Measurements from ENCODE around the gene ITGA6. TPM values are rescaled to one million over a fixed set of nuclear protein-coding genes. Genes with fewer than 3 reads are reported as not detected.

Gene ITGA6
- total RNA-seq, 1 experiment from 2014 or later: 181 TPM

GRCh38 chr2:172513935-172514586, 86.7 kb downstream of the ITGA6 start:
- Histone ChIP-seq H3K4me3 (ENCODE audit: low read length) (no peak overlapping the region), H4K20me1 (ENCODE audit: low read length) (no peaks in the 10 kb centered on the region), H3K36me3 (ENCODE audit: low read depth, low read length) (peaks cover 18% of the 10 kb centered on the region), H3K4me1 (ENCODE audit: insufficient read depth, low read length) (no peaks in the 10 kb centered on the region), H3K79me2 (ENCODE audit: low read length) (no peaks in the 10 kb centered on the region), H3K27ac (ENCODE audit: low read length) (no peak overlapping the region), H3K4me2 (ENCODE audit: low read length) (no peak overlapping the region), H3K9ac (ENCODE audit: low read length) (no peak overlapping the region), H3K9me2 (replicated peaks; ENCODE audit: low read length) (no peaks in the 10 kb centered on the region), H3K27me3 (ENCODE audit: low read length) (no peaks in the 10 kb centered on the region), H3F3A (ENCODE audit: low read length, unreplicated experiment) (no peaks in the 10 kb centered on the region), H2AFZ (ENCODE audit: low read length) (no peak overlapping the region), H3K9me3 (ENCODE audit: low read length) (peaks cover 14% of the 10 kb centered on the region; the same call in 1 of the 2 replicates)
- ChIA-PET CTCF (no interaction called here), POLR2A (ENCODE audit: unreplicated experiment) (no interaction called here)
- BruUV-seq (replicated peaks): no TSS peak
- DNase-seq (no peak), ATAC-seq (no peak)
- TF ChIP-seq CTCF (conservative IDR thresholded peaks at IDR 0.05; ENCODE audit: low read depth, low read length): no peak
- no peak for TF ChIP-seq EZH2 (IDR thresholded peaks at IDR 0.05; ENCODE audit: low read length, unreplicated experiment)
- intact Hi-C loops (cut with micrococcal nuclease): loop anchor here (5.0 kb wide), 1 partner anchor 33 kb away; no protein-coding TSS in a partner anchor

DNA sequence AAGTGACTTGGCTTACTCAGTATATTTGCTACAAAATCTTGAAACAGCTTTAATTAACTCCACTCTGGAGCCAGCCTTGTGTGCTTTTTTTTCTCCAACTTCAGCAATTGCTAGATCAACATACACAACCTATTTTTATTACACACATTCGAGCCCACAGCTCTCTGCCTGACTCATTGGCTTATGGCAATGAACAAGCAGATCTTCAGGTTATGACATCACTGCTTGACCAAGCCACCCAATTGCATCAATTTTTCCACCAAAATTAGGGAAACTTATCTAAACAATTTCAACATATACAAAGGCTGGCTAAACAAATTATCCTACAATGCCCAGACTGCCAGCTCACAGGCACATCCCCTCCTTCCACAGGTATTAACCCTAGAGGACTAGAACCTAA, 88.9 kb downstream of the ITGA6 start:
- Histone ChIP-seq H3K27me3 (ENCODE audit: low read length) (no peaks in the 10 kb centered on the region), H3K4me1 (ENCODE audit: insufficient read depth, low read length) (no peaks in the 10 kb centered on the region), H2AFZ (ENCODE audit: low read length) (no peak overlapping the region), H3K36me3 (ENCODE audit: low read depth, low read length) (peaks cover 18% of the 10 kb centered on the region), H3K9me3 (ENCODE audit: low read length) (peaks cover 14% of the 10 kb centered on the region; the same call in 1 of the 2 replicates), H4K20me1 (ENCODE audit: low read length) (no peaks in the 10 kb centered on the region), H3K27ac (ENCODE audit: low read length) (no peak overlapping the region), H3K79me2 (ENCODE audit: low read length) (no peaks in the 10 kb centered on the region), H3K9me2 (replicated peaks; ENCODE audit: low read length) (no peaks in the 10 kb centered on the region), H3K9ac (ENCODE audit: low read length) (no peak overlapping the region), H3F3A (ENCODE audit: low read length, unreplicated experiment) (no peaks in the 10 kb centered on the region), H3K4me2 (ENCODE audit: low read length) (no peak overlapping the region), H3K4me3 (ENCODE audit: low read length) (no peak overlapping the region)
- BruUV-seq (replicated peaks): no TSS peak
- no peak for ATAC-seq
- intact Hi-C loops (cut with micrococcal nuclease): no loop called here
- no peak for TF ChIP-seq EZH2 (IDR thresholded peaks at IDR 0.05; ENCODE audit: low read length, unreplicated experiment)
- no peak for TF ChIP-seq CTCF (conservative IDR thresholded peaks at IDR 0.05; ENCODE audit: low read depth, low read length)
- TF ChIP-seq EZH2phosphoT487 (IDR thresholded peaks at IDR 0.05; ENCODE audit: borderline replicate concordance, low read length): no peak
- CTCF ChIA-PET: no interaction called here
- DNase-seq: peak; percentile 23
- POLR2A ChIA-PET (ENCODE audit: unreplicated experiment): no interaction called here

GRCh38 chr2:172518995-172519394, 91.6 kb downstream of the ITGA6 start:
- CTCF ChIA-PET: no interaction called here
- no TSS peak for BruUV-seq (replicated peaks)
- Histone ChIP-seq H3K36me3 (ENCODE audit: low read depth, low read length) (no peaks in the 10 kb centered on the region), H2AFZ (ENCODE audit: low read length) (no peak overlapping the region), H3K4me3 (ENCODE audit: low read length) (no peak overlapping the region), H3K27ac (ENCODE audit: low read length) (no peak overlapping the region), H3K27me3 (ENCODE audit: low read length) (no peaks in the 10 kb centered on the region), H3K9ac (ENCODE audit: low read length) (no peak overlapping the region), H3K9me3 (ENCODE audit: low read length) (no peaks in the 10 kb centered on the region), H3K4me2 (ENCODE audit: low read length) (no peak overlapping the region), H3K79me2 (ENCODE audit: low read length) (no peaks in the 10 kb centered on the region), H3K4me1 (ENCODE audit: insufficient read depth, low read length) (no peaks in the 10 kb centered on the region), H4K20me1 (ENCODE audit: low read length) (no peaks in the 10 kb centered on the region), H3F3A (ENCODE audit: low read length, unreplicated experiment) (no peaks in the 10 kb centered on the region), H3K9me2 (replicated peaks; ENCODE audit: low read length) (no peaks in the 10 kb centered on the region)
- TF ChIP-seq CTCF (conservative IDR thresholded peaks at IDR 0.05; ENCODE audit: low read depth, low read length): no peak
- no peak for TF ChIP-seq EZH2 (IDR thresholded peaks at IDR 0.05; ENCODE audit: low read length, unreplicated experiment)
- no peak for TF ChIP-seq EZH2phosphoT487 (IDR thresholded peaks at IDR 0.05; ENCODE audit: borderline replicate concordance, low read length)
- DNase-seq (no peak), ATAC-seq (no peak)
- POLR2A ChIA-PET (ENCODE audit: unreplicated experiment): no interaction called here
- intact Hi-C loops (cut with micrococcal nuclease): no loop called here
